Lung (tissue), 12 donors: ENCODE data around the gene KCNN2. TPM values are rescaled to one million over a fixed set of nuclear protein-coding genes. Genes with fewer than 3 reads are reported as not detected.

ENCODE experiments used
- ATAC-seq: fragments of 200-7000 bp; cut with Tn5 transposase; one replicate; pipeline ENCODE4 v1.9.1; 2020; ENCODE audit warnings: moderate number of reproducible peaks; ENCODE audit not compliant: insufficient read depth, low FRiP score
- DNase-seq, 3 donors: peaks; one replicate each; pipeline ENCODE4 v3.0.0-alpha.2; 2013 to 2017
- H3K27ac ChIP-seq, 2 donors: one replicate each; pipeline ENCODE4 v1.5.1; 2013; ENCODE audit warnings: mild to moderate bottlenecking in 2 of 2, moderate library complexity in 2 of 2, control low read depth in 1 of 2, inconsistent platforms in 1 of 2, low read depth in 1 of 2, low read length in 1 of 2
- H3K27me3 ChIP-seq, 3 donors: one replicate each; pipeline ENCODE4 v1.5.1; 2013; ENCODE audit warnings: low read length in 2 of 3; ENCODE audit not compliant: control insufficient read depth in 3 of 3, insufficient read depth in 3 of 3
- H3K36me3 ChIP-seq, 4 donors: one replicate each; pipeline ENCODE4 v1.5.1; 2013; ENCODE audit warnings: low read length in 4 of 4, mild to moderate bottlenecking in 1 of 4, moderate library complexity in 1 of 4; ENCODE audit not compliant: control insufficient read depth in 4 of 4, insufficient read depth in 4 of 4
- H3K4me1 ChIP-seq, 5 donors: one replicate each; pipeline ENCODE4 v1.5.1; 2013; ENCODE audit warnings: low read length in 5 of 5, mild to moderate bottlenecking in 2 of 5, moderate library complexity in 1 of 5; ENCODE audit not compliant: control insufficient read depth in 5 of 5, insufficient read depth in 5 of 5
- H3K4me3 ChIP-seq: one replicate; pipeline ENCODE4 v1.5.1; 2013; ENCODE audit warnings: mild to moderate bottlenecking, control low read depth, moderate library complexity
- H3K9ac ChIP-seq, 2 donors: one replicate each; pipeline ENCODE4 v1.5.1; 2013; ENCODE audit warnings: low read length in 2 of 2, control low read depth in 1 of 2; ENCODE audit not compliant: insufficient read depth in 1 of 2
- H3K9me3 ChIP-seq, 4 donors: one replicate each; pipeline ENCODE4 v1.5.1; 2013; ENCODE audit warnings: low read length in 3 of 4, mild to moderate bottlenecking in 1 of 4, moderate library complexity in 1 of 4; ENCODE audit not compliant: control insufficient read depth in 4 of 4, insufficient read depth in 3 of 4
- CTCF ChIP-seq: IDR thresholded peaks from 2 replicates; pipeline ENCODE4 v1.5.1; 2012; ENCODE audit warnings: mild to moderate bottlenecking; ENCODE audit errors: control extremely low read depth, extremely low read depth
- WGBS, 2 donors: extraction: QIAGEN DNeasy Blood & Tissue Kit; methylation state at CpG; one replicate each; pipeline ENCODE4 v1.1.7; 2013; 5-methylcytosine and 5-hydroxymethylcytosine counted together
- polyA plus RNA-seq, 2 donors: library from polyadenylated mRNA; stranded (reverse); fragments of 200-250 nt; gene quantifications; one replicate each; pipeline ENCODE4 v1.2.1, GENCODE V29; 2013
- total RNA-seq, 2 donors: library from RNA; depleted of rRNA in 1 of 2; stranded (reverse); fragments of >200 nt in 1 of 2; gene quantifications; one replicate each; pipeline ENCODE4 v1.2.1, GENCODE V29; 2014 to 2021
- donor health status: control.
- donor health status: control.
- donor health status: Bipolar disorder and iron deficiency.
- donor health status: healthy.
- donor health status: DM: yes; HTN: yes; CAD: no.

KCNN2 gene
- total and polyA plus RNA-seq, 4 donors = 0.74 to 4.9 (median 2.4) TPM

- no peak for TF ChIP-seq CTCF
- DNase-seq (no peak), ATAC-seq (no peak)
- H3K4me3 ChIP-seq = no peak overlapping the region
- H3K27ac ChIP-seq = no peak overlapping the region
- H3K9me3 ChIP-seq = no peaks in the 10 kb centered on the region
- no peak overlapping the region for H3K9ac ChIP-seq
- WGBS, 2 donors = 79 to 81% methylated on average over 4 of the region's 4 CpGs
- no peaks in the 10 kb centered on the region for H3K4me1 ChIP-seq
- no peaks in the 10 kb centered on the region for H3K27me3 ChIP-seq
- no peaks in the 10 kb centered on the region for H3K36me3 ChIP-seq
These were observed 138.9 kb downstream of the KCNN2 start for GRCh38 chr5:114500756-114501155.

GRCh38 chr5:114504560-114504959 lies 142.7 kb downstream of the KCNN2 start:
- H3K4me3 ChIP-seq = no peak overlapping the region
- no peak for TF ChIP-seq CTCF
- H3K36me3 ChIP-seq = no peaks in the 10 kb centered on the region
- H3K27me3 ChIP-seq = no peaks in the 10 kb centered on the region
- DNase-seq = peak in 1 of 3 donors; percentile 8
- no peaks in the 10 kb centered on the region for H3K9me3 ChIP-seq
- WGBS, 2 donors = 90% methylated on average over 9 of the region's 9 CpGs
- no peak for ATAC-seq
- no peak overlapping the region for H3K27ac ChIP-seq
- H3K4me1 ChIP-seq = no peaks in the 10 kb centered on the region
- H3K9ac ChIP-seq = no peak overlapping the region

- WGBS, 2 donors = 87 to 89% methylated on average over 1 of the region's 1 CpG
- DNase-seq (no peak), ATAC-seq (no peak)
- no peaks in the 10 kb centered on the region for H3K36me3 ChIP-seq
- no peak for TF ChIP-seq CTCF
- no peak overlapping the region for H3K4me3 ChIP-seq
- no peak overlapping the region for H3K9ac ChIP-seq
- no peaks in the 10 kb centered on the region for H3K4me1 ChIP-seq
- no peaks in the 10 kb centered on the region for H3K27me3 ChIP-seq
- no peak overlapping the region for H3K27ac ChIP-seq
- no peaks in the 10 kb centered on the region for H3K9me3 ChIP-seq
These were observed 162.4 kb downstream of the KCNN2 start for GRCh38 chr5:114524221-114524620.

GRCh38 chr5:114544561-114544960 lies 182.7 kb downstream of the KCNN2 start:
- no peak for DNase-seq
- no peaks in the 10 kb centered on the region for H3K4me1 ChIP-seq
- H3K27ac ChIP-seq = no peak overlapping the region
- H3K27me3 ChIP-seq = no peaks in the 10 kb centered on the region
- 70 to 92% methylated on average over 1 of the region's 1 CpG for WGBS, 2 donors
- H3K36me3 ChIP-seq = no peaks in the 10 kb centered on the region
- TF ChIP-seq CTCF = no peak
- H3K4me3 ChIP-seq = no peak overlapping the region
- no peak overlapping the region for H3K9ac ChIP-seq
- H3K9me3 ChIP-seq = peaks cover 0 to 6% (median 0%) of the 10 kb centered on the region in 4 donors
- no peak for ATAC-seq
